ENCODE data around the gene TENT4A.

GRCh38 chr5:6719896-6720560 is 6.8 kb downstream of the TENT4A start:
- no peak for TF ChIP-seq POLR2AphosphoS5 (IDR thresholded peaks at IDR 0.05; ENCODE audit: low read length)
- no peak for TF ChIP-seq EP300 (IDR thresholded peaks at IDR 0.05; ENCODE audit: borderline replicate concordance in 1 of 2, control insufficient read depth in 1 of 2, low read depth in 2 of 2, low read length in 2 of 2)
- TF ChIP-seq NFYB (IDR thresholded peaks at IDR 0.05; ENCODE audit: insufficient read depth, low read depth, low read length): no peak
- TF ChIP-seq YY1 (IDR thresholded peaks at IDR 0.05; ENCODE audit: low read depth, low read length): no peak
